AML-193 (cell line): ENCODE results near the gene NT5DC3.

ENCODE experiments used
- DNase-seq, 2 experiments: peaks; one replicate each; lab custom pipeline; 2025; lab: John Stamatoyannopoulos, UW

The NT5DC3 gene

GRCh38 chr12:103840876-103841689 is at the start of gene NT5DC3:
Gene NT5DC3, minus strand, starts transcription at chr12:103841234. Its CDS starts 78 bp downstream, at chr12:103841156.
- peak; percentile 40 to 59 for DNase-seq

DNA sequence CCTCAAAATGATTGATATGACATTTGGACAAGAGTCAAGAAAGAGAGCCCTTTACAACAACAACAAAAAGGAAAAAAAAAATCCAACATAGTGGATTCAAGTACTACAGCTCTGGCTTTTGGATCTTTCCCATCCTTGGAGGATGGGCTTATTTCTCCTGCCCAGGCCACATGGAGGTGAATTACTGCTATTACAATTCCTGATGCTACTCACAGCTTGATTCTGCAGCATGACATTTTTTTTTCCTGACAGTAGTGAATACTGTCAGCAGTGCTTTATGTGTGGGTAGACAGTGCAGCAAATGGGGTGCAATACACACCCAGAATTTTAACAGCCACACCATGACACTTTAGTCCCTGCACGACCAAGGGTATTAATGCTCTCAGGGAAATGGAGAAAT is 46.7 kb upstream of the NT5DC3 start:
- DNase-seq: no peak

DNA sequence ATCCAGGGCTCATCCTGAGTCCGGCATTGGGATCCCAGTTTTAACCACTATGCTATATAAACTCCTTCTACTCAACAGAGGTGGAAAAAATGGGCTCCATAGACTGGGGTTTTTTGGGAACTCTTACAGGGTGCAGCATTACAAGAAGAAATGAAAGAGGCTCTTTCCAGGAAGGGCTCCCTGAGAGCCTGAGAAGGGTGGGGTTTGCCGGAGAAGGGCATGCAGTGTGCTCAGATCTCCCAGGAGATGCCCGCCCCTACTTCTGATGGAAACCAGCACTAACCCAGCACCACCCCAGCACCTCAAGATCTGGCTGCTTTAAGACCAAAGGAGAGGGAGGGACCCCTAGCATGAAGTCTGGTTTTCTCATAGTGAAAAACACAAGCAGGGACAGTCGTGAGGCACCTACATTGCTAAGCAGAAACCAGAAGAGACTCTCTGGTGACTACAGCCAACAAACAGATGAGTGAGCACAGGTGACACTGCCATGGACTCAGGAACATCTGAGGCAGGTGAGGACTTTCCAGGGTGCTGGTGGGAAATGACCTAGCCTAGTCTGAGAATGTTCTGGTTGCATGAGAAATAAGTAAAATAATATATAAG is 45.3 kb upstream of the NT5DC3 start:
- no peak for DNase-seq

- peak; percentile 43 to 64 for DNase-seq
Observed at GRCh38 chr12:103884316-103884715, 43.3 kb upstream of the NT5DC3 start.

DNA sequence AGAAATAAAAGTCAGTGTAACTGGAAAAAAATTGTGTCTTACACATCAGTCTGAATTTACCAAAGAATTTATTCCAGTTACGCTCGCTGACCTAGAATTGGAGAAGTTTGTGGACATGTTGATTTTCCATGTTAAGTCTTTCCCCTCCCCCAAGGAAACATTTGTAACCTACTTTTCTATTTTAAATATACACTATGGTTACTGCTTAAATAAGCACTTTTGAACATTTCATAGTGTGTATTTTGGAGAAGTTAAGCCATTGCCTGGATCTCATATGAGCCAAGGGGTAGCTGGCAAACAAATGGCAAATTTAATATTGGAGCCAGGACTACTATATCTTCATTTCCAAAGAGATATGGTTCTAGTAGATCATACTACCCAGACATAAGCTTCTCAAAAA is 42.9 kb upstream of the NT5DC3 start:
- no peak for DNase-seq

GRCh38 chr12:103882861-103883596 is 42.0 kb upstream of the NT5DC3 start:
- peak; percentile 25 to 46 for DNase-seq

GRCh38 chr12:103881261-103881660 is 40.2 kb upstream of the NT5DC3 start:
- no peak for DNase-seq

GRCh38 chr12:103880299-103881142 is 39.5 kb upstream of the NT5DC3 start:
- no peak for DNase-seq

DNA sequence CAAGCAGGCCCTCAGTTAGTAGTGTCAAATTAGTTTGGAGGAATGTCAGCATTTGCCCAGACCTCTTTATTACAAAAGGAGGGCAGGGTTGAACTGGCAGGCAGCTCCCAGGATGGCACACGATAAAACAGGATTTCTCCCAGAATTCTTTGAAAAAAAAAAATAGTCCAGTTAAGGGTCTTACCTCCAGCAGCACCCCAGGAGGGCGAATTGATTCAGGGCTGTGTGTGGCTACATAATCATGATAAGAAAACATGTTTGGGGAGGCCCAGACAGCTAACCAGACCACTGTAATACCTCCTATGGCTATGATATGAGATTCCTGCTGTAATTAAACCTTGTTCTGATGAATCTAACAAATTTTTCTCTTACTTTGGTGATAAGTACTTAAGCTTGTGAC is 38.8 kb upstream of the NT5DC3 start:
- DNase-seq: no peak

DNA sequence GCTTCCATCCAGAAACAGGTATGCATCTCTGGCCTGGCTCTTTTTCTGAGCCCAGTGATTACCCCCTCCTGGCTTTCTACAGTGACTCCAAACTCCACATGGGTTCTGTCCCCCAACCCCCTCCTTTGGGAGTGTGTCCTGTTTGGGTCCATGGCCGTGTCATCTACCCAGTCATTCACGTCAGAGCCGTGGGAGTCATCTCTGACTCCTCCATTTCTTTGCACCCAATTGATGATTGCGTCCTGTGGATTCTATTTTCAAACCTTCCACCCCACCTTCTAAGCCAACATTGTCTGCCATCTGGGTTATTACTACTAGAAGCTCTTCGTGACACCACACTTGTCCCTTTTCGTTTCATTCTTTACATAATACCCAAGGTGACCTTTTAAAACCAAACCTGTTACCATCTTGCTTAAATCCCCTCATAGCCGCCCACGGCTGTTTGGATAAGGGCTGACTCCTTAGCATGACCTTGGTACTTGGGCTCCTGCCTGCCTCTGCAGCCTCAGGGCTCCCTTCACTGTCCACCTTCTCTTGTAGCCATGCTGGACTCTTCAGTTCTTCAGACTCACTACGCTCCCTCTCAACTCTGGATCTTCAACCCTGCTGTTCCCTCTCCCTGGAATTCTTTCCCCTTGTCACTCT is 38.1 kb upstream of the NT5DC3 start:
- DNase-seq: no peak

DNA sequence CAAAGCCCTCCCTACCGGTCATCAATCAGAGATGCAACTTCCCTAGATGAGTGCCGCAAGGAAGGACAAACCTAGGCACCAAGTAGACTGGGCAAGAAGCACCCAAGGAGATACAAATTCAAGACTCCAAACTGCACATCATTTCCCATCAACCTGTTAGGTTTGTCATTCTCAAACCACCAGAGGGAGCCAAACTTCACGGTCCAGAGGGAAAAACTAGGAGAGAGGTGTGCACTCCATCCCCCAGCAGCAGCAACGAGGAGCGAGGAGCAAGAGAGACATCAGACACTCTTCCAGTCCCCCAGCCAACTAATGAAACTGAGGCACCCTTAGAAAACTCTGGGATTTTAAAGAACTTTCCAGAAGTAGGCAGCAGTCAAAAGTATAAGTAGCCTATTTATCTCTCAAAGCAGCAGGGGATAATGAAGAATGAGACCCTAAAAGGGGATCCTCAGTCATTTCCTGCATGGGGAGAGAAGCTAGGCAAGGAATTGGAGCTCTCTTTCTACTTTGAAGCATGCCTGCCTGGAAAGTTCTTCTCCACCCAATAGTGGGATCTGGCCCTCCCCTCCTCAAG is 37.0 kb upstream of the NT5DC3 start:
- peak; percentile 45 to 65 for DNase-seq

DNA sequence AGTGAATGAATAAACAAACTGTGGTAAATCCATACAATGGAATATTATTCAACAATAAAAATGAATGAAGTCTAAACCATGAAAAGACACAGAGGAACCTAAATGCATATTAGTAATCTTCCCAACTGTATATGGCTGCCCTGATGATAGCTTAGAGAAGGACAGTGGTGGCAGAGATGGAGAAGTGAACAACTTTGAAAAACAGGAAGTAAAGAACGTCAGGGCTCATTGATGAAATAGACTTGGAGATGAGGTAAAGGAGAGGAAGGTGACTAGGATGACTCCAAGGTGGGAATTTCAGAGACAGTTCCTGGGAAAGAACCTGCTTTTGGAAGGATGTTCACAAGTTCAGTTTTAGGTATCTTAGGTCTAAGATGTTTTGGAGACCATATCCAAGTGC is 36.3 kb upstream of the NT5DC3 start:
- DNase-seq: peak; percentile 21 to 29

DNA sequence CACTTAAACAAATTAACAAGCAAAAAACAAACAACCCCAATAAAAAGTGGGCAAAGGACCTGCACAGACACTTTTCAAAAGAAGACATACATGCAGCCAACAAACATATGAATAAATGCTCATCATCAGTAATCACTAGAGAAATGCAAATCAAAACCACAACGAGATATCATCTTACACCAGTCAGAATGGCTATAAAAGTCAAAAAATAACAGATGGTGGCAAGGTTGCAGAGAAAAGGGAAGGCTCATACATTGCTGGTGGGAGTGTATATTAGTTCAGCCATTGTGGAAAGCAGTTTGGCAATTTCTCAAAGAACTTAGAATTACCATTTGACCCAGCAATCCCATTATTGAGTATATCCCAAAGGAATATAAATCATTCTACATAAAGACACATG is 34.6 kb upstream of the NT5DC3 start:
- no peak for DNase-seq

DNA sequence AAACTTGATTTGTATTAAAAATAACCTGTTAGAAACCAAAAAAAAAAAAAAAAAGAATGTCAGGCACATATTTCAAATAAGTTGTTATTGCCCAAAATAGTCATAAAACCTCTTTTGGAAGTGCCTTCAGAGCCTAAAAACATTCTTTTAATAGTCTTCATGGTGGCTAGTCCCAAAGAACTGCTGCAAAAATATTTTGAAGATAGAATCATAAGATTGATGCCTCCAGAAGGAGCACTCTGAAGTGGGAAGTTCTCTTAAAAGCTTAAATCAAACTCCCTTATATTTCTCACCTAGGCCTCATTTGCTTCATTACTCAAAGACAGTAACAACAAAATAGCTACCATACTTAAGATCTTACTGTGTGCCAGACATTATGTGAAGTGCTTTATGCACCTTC is 27.2 kb upstream of the NT5DC3 start:
- no peak for DNase-seq

DNA sequence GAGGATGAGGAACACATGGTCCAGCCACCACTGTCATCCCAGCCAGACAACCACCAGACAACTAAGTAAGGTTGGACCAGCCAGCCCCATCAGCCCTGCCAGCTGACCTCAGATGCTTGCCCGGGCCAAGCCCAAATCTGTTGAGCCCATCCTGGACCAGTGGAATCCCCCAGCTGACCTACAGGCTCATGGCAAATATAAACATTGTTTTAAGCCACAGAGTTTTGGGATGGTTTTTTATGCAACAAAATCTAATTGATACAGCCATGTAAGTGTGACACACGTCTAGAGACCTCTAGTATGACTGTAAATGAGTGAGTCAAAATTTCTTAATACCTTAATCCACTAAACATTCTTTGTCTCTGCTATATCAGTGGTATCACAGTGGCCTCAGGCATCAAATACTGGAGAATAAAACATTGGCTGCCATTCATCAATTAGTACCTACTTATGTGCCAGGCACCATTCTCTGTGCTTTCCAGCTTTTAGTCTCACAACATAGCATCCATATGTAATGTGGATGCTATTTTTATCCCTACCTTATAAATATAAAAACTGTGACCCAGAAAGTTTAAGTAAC is 24.2 kb upstream of the NT5DC3 start:
- DNase-seq: no peak

DNA sequence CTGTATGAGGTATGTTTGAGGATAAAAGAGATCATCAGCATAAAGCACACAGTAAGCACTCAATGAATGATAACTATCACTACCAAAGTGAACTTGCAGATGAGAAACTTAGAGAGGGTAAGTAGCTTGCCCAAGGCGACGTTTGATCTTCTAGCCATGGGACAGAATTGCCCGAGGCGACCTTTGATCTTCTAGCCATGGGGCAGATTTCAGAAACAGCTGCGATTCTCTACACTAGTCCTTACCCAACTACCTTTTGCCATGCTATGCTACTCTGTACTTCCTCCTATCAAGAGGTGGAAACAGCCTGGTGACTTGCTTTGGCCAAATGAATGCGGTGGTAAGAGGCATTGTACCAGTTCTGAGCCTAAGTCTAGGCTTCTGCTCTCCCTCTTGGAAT is 23.7 kb upstream of the NT5DC3 start:
- no peak for DNase-seq

GRCh38 chr12:103858953-103859601 is 18.0 kb upstream of the NT5DC3 start:
- DNase-seq: no peak

DNA sequence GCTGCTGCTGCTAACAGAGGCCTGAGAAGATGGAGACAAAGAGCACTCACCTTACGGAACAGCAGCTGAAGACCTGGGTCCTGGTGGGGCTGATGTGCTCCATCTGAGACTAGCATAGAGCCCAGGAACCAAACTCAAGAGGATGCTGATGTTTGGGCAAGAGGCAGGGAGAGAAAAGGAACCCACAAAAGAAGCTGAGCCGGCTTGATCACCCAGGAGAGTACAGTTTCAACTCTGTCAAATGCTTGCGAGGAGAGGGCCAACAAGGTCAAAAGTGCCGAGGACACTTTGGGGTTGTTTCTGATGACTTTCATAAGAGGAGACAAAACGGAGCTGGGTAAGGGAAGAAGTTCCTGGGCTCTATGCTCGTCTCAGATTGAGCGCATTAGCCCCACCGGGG is 17.3 kb upstream of the NT5DC3 start:
- no peak for DNase-seq

DNA sequence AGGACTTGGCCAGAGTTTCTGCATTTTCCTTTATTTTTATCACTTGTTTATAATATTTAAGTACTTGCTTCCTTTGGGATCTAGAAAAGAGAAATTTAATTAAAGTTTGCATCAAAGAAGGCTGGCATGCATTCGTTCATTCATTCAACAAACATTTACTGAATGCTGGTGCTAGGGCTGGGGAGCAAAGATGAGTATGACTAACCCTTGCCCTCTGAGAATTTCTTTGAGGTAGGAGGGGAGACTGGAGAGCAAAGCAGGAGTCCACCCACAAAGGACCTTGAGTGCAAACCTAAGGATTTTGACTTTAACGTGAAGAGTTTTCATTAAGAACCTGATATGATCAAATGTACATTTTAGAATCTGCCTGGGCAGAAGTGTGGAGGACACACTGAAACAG is 16.1 kb upstream of the NT5DC3 start:
- no peak for DNase-seq
